Parathyroid adenoma (tissue), 2 donors: ENCODE data around the gene ARL14EPL.

Source experiments
- H2AFZ ChIP-seq: fragments of 300-600 bp; sonication (generic); one replicate; pipeline ENCODE4 v1.7.0; 2017; ENCODE audit warnings: antibody characterized with exemption, mild to moderate bottlenecking
- H3K27ac ChIP-seq: fragments of 300-600 bp; sonication (generic); one replicate; pipeline ENCODE4 v1.7.0; 2017
- H3K27me3 ChIP-seq: fragments of 300-600 bp; sonication (generic); one replicate; pipeline ENCODE4 v1.7.0; 2017; ENCODE audit warnings: low read length; ENCODE audit not compliant: control insufficient read depth, insufficient read depth
- H3K36me3 ChIP-seq: fragments of 300-600 bp; sonication (generic); one replicate; pipeline ENCODE4 v1.7.0; 2017; ENCODE audit warnings: low read length; ENCODE audit not compliant: control insufficient read depth, insufficient read depth
- H3K4me1 ChIP-seq: fragments of 300-600 bp; sonication (generic); one replicate; pipeline ENCODE4 v1.7.0; 2017; ENCODE audit warnings: control low read depth
- H3K4me2 ChIP-seq: fragments of 300-600 bp; sonication (generic); one replicate; pipeline ENCODE4 v1.7.0; 2017; ENCODE audit warnings: low read length
- H3K4me3 ChIP-seq: fragments of 300-600 bp; sonication (generic); one replicate; pipeline ENCODE4 v1.7.0; 2017; ENCODE audit warnings: low read depth, low read length
- H3K79me2 ChIP-seq: fragments of 300-600 bp; sonication (generic); one replicate; pipeline ENCODE4 v1.7.0; 2017; ENCODE audit warnings: control low read depth
- H3K9ac ChIP-seq: fragments of 300-600 bp; sonication (generic); one replicate; pipeline ENCODE4 v1.7.0; 2017; ENCODE audit warnings: mild to moderate bottlenecking
- H3K9me3 ChIP-seq: fragments of 300-600 bp; sonication (generic); one replicate; pipeline ENCODE4 v1.7.0; 2017; ENCODE audit warnings: low read length; ENCODE audit not compliant: control insufficient read depth
- CTCF ChIP-seq: fragments of 300-600 bp; sonication (generic); IDR thresholded peaks from one replicate; pipeline ENCODE4 v1.7.0; 2017; ENCODE audit warnings: antibody characterized with exemption, mild to moderate bottlenecking
- donor health status: primary hyperparathyroidism.

The ARL14EPL gene

GRCh38 chr5:116044073-116044472, 11.8 kb downstream of the ARL14EPL start:
- Histone ChIP-seq H3K79me2 (no peaks in the 10 kb centered on the region), H3K4me2 (no peak overlapping the region), H3K36me3 (no peaks in the 10 kb centered on the region), H2AFZ (no peak overlapping the region), H3K27ac (no peak overlapping the region), H3K9ac (no peak overlapping the region), H3K4me3 (no peak overlapping the region), H3K27me3 (no peaks in the 10 kb centered on the region), H3K9me3 (no peaks in the 10 kb centered on the region), H3K4me1 (no peaks in the 10 kb centered on the region)
- TF ChIP-seq CTCF = no peak

- Histone ChIP-seq H3K36me3 (no peaks in the 10 kb centered on the region), H3K27me3 (no peaks in the 10 kb centered on the region), H3K4me1 (no peaks in the 10 kb centered on the region), H3K4me3 (no peak overlapping the region), H3K9me3 (no peaks in the 10 kb centered on the region), H2AFZ (no peak overlapping the region), H3K9ac (no peak overlapping the region), H3K79me2 (no peaks in the 10 kb centered on the region), H3K27ac (no peak overlapping the region), H3K4me2 (no peak overlapping the region)
- no peak for TF ChIP-seq CTCF
These were observed 13.5 kb downstream of the ARL14EPL start for GRCh38 chr5:116045821-116046220.

- no peak overlapping the region for H3K9ac ChIP-seq
- H3K27ac ChIP-seq = no peak overlapping the region
- H3K27me3 ChIP-seq = no peaks in the 10 kb centered on the region
- no peak overlapping the region for H3K4me3 ChIP-seq
- H3K9me3 ChIP-seq = no peaks in the 10 kb centered on the region
- no peak overlapping the region for H3K4me2 ChIP-seq
- H2AFZ ChIP-seq = no peak overlapping the region
- no peak for TF ChIP-seq CTCF
- H3K79me2 ChIP-seq = no peaks in the 10 kb centered on the region
- no peaks in the 10 kb centered on the region for H3K4me1 ChIP-seq
- H3K36me3 ChIP-seq = no peaks in the 10 kb centered on the region
These were observed 14.0 kb downstream of the ARL14EPL start for GRCh38 chr5:116046261-116046660.

GRCh38 chr5:116046823-116047222, 14.6 kb downstream of the ARL14EPL start:
- no peaks in the 10 kb centered on the region for H3K9me3 ChIP-seq
- no peaks in the 10 kb centered on the region for H3K27me3 ChIP-seq
- no peaks in the 10 kb centered on the region for H3K36me3 ChIP-seq
- H3K4me2 ChIP-seq = no peak overlapping the region
- no peak overlapping the region for H2AFZ ChIP-seq
- no peak overlapping the region for H3K27ac ChIP-seq
- H3K9ac ChIP-seq = no peak overlapping the region
- TF ChIP-seq CTCF = no peak
- H3K79me2 ChIP-seq = no peaks in the 10 kb centered on the region
- H3K4me3 ChIP-seq = no peak overlapping the region
- no peaks in the 10 kb centered on the region for H3K4me1 ChIP-seq

- Histone ChIP-seq H2AFZ (no peak overlapping the region), H3K9me3 (no peaks in the 10 kb centered on the region), H3K4me2 (no peak overlapping the region), H3K27ac (no peak overlapping the region), H3K9ac (no peak overlapping the region), H3K79me2 (no peaks in the 10 kb centered on the region), H3K27me3 (no peaks in the 10 kb centered on the region), H3K36me3 (no peaks in the 10 kb centered on the region), H3K4me3 (no peak overlapping the region), H3K4me1 (no peaks in the 10 kb centered on the region)
- TF ChIP-seq CTCF = no peak
These were observed 26.2 kb downstream of the ARL14EPL start for GRCh38 chr5:116058346-116058936.
